A673 (cell line): Measurements from ENCODE around the gene PTTG1IP. TPM values are rescaled to one million over a fixed set of nuclear protein-coding genes. Genes with fewer than 3 reads are reported as not detected.

ENCODE experiments used
- BruUV-seq: library from RNA; stranded (reverse); fragments of 400-500 nt; replicated peaks from 2 replicates; lab custom pipeline; 2021; lab: Mats Ljungman, UMichigan
- CTCF ChIA-PET: fragments of 300-600 bp; sonication (Branson Sonifier 250); formaldehyde crosslinking; loops from one replicate; lab custom pipeline; 2022; ENCODE audit warnings: antibody characterized with exemption; lab: Charles Lee
- POLR2A ChIA-PET: fragments of 300-600 bp; sonication (Branson Sonifier 250); formaldehyde crosslinking; loops from one replicate; lab custom pipeline; 2022; ENCODE audit warnings: antibody characterized with exemption; ENCODE audit not compliant: low non-redundant PET; lab: Charles Lee
- DNase-seq: peaks from one replicate; pipeline ENCODE4 v3.0.0-alpha.2; 2015; ENCODE audit warnings: low spot score
- H3K27ac ChIP-seq: fragments of 200-600 bp; sonication (generic); 2 replicates; pipeline ENCODE4 v1.5.1; 2016; ENCODE audit warnings: mixed run types, low read depth, mild to moderate bottlenecking, mixed read lengths, antibody characterized with exemption, low read length; ENCODE audit not compliant: poor library complexity, severe bottlenecking
- H3K27me3 ChIP-seq: fragments of 200-600 bp; sonication (generic); replicated peaks from 2 replicates; pipeline ENCODE4 v1.6.1; 2017; ENCODE audit warnings: mixed run types, low read depth, mild to moderate bottlenecking, mixed read lengths, antibody characterized with exemption, low read length; ENCODE audit not compliant: insufficient read depth, poor library complexity
- H3K36me3 ChIP-seq: fragments of 200-600 bp; sonication (generic); 2 replicates; pipeline ENCODE4 v1.6.1; 2016; ENCODE audit warnings: mixed run types, mild to moderate bottlenecking, mixed read lengths, antibody characterized with exemption, low read length; ENCODE audit not compliant: insufficient read depth, poor library complexity, severe bottlenecking
- H3K4me1 ChIP-seq: fragments of 200-600 bp; sonication (generic); 2 replicates; pipeline ENCODE4 v1.6.1; 2017; ENCODE audit warnings: mixed run types, mild to moderate bottlenecking, mixed read lengths, antibody characterized with exemption, low read length; ENCODE audit not compliant: insufficient read depth, poor library complexity, severe bottlenecking
- H3K4me3 ChIP-seq: fragments of 200-600 bp; sonication (generic); 2 replicates; pipeline ENCODE4 v1.5.1; 2016; ENCODE audit warnings: low read depth, mixed run types, mild to moderate bottlenecking, mixed read lengths, low read length; ENCODE audit not compliant: poor library complexity, severe bottlenecking
- H3K9me3 ChIP-seq: fragments of 200-600 bp; sonication (generic); 2 replicates; pipeline ENCODE4 v1.6.1; 2016; ENCODE audit warnings: mixed run types, low read depth, mild to moderate bottlenecking, mixed read lengths, antibody characterized with exemption, low read length; ENCODE audit not compliant: poor library complexity, severe bottlenecking
- CTCF ChIP-seq: fragments of 300-800, 200-600 bp; sonication (generic); conservative IDR thresholded peaks from 2 replicates; pipeline ENCODE4 v1.5.1; 2017; ENCODE audit warnings: low read depth, mild to moderate bottlenecking, antibody characterized with exemption, low read length, moderate library complexity, mixed read lengths
- EZH2 ChIP-seq: fragments of 200-600 bp; sonication (generic); IDR thresholded peaks from 2 replicates; pipeline ENCODE4 v1.6.1; 2017; ENCODE audit warnings: borderline replicate concordance, low read depth, mild to moderate bottlenecking, mixed read lengths, antibody characterized with exemption, low read length; ENCODE audit not compliant: poor library complexity, severe bottlenecking
- intact Hi-C: fragments of 100-400 bp; cut with micrococcal nuclease; formaldehyde crosslinking; loops from one replicate; pipeline ENCODE4 v1.10.0; 2022; ENCODE audit not compliant: unreplicated experiment
- total RNA-seq: library from RNA; stranded (reverse); gene quantifications from 2 replicates; pipeline ENCODE4 v1.2.3, GENCODE V29; 2021

Gene PTTG1IP
- total RNA-seq, 1 experiment from 2014 or later, result 216 TPM

GRCh38 chr21:44822484-44823178 lies 50.9 kb downstream of the PTTG1IP start:
- H3K4me1 ChIP-seq, result no peaks in the 10 kb centered on the region
- no peak overlapping the region for H3K4me3 ChIP-seq
- BruUV-seq, result no TSS peak
- no peaks in the 10 kb centered on the region for H3K36me3 ChIP-seq
- ChIA-PET POLR2A (no interaction called here), CTCF (no interaction called here)
- intact Hi-C loops, result no loop called here
- H3K27me3 ChIP-seq, result no peaks in the 10 kb centered on the region
- TF ChIP-seq CTCF (no peak), EZH2 (no peak)
- peaks cover 30% of the 10 kb centered on the region for H3K9me3 ChIP-seq
- no peak overlapping the region for H3K27ac ChIP-seq
- no peak for DNase-seq

GRCh38 chr21:44820851-44821250 lies 52.6 kb downstream of the PTTG1IP start:
- POLR2A ChIA-PET, result no interaction called here
- BruUV-seq, result no TSS peak

More at GRCh38 chr21:44820851-44821250, 52.6 kb downstream of the PTTG1IP start:
- peaks cover 30% of the 10 kb centered on the region for H3K9me3 ChIP-seq
- intact Hi-C loops, result no loop called here
- peaks cover 9% of the 10 kb centered on the region for H3K4me1 ChIP-seq
- H3K27ac ChIP-seq, result no peak overlapping the region
- TF ChIP-seq CTCF, result no peak
- TF ChIP-seq EZH2, result no peak
- no peaks in the 10 kb centered on the region for H3K27me3 ChIP-seq
- H3K4me3 ChIP-seq, result no peak overlapping the region
- CTCF ChIA-PET, result no interaction called here
- no peaks in the 10 kb centered on the region for H3K36me3 ChIP-seq
- no peak for DNase-seq
